ENCODE results near the gene L1CAM.

The L1CAM gene

DNA sequence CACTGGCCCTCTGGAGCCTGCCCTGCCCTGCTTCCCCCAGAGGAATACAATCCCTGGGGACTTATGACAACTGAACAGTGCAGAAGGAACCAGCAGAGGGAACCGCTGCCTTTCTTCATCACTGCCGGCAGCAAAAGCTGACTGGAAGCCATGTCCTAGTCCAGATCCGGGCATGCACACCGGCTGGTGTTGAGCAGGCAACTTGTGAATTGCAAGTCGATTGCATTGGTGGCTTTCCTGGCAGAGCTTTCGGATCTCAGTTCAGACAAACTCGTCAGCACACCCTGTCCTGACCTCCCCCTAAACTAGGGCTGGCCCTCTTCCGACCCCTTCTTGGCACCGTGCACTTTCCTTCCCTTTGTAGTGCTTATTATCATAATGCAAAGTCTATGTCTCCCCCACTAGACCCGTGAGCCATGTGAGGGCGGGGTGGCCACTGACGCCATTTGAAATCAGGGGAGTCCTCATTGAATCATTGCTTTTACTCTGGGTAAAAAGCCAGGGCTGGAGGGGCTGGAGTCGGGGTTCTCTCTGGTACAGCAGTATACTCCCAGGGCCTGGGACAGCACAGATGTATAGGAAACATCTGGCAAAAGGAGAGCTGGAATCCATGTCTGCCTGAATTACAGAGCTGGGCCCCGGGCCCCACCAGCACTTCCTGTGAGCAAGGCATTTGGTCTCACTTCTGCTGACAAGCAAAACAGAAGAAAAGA lies 38.3 kb upstream of the L1CAM start:
- DNase-seq, result no peak

DNA sequence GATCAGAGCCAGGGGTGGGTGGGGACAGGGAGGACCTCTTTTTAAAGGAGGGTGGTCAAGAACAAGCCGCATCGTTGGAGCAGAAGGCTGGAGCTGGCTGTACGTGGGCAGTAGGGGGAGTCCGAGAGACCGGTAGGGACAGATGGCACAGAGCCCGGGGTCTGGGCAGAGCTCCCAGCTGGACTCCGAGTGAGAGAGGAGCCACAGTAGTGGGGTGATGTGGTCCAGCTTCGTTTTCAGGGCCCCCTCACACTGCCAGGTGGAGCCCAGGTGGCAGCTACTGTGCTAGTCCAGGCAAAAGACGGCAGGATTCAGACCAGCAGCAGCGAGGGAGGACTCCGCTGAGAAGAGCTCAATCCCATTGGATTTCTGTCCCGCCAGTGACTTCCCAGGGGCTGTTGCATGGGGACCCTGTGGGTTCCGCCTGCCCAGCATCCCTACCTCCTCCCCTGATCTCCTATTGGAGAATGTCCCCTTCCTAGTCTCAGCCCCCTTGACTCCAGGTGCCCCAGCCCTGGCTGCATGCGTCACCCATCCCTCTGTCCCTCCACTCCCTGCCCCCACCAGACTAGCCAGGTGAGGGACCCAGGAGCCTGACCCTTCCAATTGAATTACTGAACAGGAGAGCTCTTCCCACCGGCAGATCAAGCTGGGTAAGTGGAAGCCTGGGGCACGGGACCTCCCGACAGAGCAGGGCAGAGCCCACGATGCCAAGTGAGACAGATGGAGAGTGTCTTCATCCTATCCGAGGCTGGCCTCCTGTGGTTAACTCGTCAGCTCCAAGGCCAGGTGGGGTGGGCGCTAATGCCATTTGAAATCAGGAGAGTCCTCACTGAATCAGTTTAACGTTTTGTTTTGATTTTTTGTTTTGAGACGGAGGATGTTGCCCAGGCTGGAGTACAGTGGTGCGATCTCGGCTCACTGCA lies 37.2 kb upstream of the L1CAM start:
- DNase-seq, result no peak

DNA sequence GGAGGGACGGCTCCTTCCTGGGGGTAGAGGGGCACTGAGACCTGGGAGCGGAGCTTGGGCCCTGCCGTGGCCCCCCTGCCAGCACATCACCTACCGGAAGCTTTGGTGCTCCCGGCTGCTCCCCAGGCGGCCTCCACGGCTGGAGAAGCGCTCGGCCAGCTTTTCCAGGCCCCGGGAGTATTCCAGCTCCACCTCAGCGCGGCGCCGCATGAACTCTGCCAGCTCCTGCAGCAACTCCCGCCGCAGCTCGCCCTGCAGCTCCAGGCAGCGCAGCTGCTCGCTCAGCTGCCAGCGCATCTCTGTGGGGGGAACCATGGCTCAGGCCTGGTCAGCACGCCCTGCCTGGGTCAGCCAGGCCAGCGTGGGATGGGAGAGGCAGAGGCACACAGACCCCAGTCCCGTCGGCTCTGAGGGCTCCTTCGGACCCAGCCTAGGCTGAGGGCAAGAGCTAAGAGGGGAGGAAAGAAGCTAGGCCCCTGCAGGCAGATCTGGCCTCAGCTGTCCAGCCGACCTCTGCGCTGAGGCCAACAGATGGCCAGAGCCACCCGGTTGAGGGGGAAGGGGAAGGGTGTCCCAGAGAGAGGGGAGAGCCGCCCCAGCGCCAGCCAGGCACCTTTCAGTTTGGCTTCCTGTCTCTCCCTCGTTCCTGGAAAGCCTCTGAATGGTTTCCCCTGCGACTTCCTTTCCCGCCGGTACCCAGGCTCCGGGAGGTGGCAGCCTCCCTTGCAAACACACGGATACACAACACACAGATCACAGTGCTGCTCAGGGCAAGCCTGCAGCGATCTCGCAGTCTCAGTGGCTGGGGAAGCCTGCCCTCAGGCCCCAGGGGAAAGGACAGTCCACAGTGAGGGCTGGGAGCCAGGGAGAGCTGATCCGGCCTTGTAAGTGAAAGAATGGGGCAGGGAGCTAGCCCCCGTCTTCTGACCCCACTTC lies 35.8 kb upstream of the L1CAM start:
- DNase-seq, result no peak

DNA sequence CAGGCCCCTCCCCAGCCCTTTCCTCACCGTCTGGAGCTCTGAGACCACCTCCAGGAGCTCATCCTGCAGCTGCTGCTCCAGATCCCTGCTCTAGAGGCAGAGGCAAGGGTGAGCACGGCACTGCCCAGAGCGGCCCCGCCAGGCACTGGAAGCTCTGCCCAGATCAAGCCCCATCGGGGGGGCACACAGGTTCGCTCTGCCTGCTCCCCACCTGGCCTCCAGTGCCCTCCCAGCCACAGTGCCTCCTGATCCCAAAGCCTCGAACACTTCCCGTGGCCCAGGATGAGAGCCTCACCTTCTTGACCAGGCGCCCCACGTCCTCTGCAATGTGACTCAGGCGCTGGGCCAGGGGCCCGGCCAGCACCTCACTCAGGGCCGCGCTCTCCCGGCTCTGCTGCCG lies 35.1 kb upstream of the L1CAM start:
- DNase-seq, result no peak

DNA sequence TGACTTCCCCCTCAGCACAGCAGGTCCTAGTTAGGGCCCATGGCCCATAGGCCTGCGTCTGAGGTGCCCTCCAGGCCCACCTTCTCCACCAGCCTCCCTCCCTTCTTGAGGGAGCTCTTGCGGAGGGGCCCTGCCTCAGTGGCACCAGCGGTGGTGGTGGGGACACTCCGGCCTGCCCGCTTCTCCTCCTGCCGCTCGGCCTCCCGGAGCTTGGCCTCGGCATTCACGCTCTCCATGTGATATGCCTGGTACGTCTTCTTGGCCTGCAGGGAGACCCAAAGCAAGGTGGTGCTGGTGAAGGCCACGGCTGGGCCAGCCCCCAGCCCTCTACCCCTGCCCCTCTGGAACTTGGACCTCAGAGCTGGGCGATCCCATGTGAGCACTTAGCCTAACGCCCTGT lies 34.6 kb upstream of the L1CAM start:
- no peak for DNase-seq

DNA sequence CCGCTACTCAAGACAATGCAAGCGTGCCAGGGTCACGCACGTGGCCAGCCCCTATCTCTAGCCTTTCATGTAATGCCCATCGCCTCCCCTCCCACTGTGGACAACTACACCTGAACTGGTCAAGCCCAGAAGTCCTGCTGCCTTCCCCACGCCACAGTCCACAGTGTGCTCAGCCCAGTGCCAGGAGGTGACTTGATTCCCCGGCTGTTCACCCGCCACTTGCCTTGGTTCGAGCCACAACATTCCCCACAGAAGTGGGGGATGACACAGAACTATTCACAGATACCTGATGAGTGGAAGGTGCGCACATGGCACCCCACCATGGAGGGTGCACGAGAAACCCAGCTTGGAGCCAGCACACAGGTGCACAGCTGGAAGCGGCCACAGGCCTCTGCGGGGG lies 33.3 kb upstream of the L1CAM start:
- DNase-seq, result no peak

DNA sequence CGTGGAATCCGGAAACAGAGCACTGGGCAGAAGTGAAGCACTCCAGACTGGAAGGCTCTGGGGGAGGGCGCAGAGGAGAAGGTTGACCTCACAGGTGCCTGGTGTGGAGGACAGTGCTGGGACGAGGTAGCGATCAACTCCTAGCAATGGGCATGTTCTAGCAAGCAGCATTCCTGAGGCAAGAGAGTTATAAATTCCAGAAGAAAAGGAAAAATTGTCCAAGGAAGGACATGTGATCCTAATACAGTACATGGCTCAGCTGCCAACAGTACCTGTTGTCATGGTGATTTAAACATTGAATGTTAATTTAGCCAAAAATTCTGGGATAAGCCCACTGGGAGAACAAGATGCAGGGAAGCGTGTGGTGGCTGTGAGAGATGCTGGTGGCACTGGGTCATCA lies 31.9 kb upstream of the L1CAM start:
- DNase-seq, result no peak

DNA sequence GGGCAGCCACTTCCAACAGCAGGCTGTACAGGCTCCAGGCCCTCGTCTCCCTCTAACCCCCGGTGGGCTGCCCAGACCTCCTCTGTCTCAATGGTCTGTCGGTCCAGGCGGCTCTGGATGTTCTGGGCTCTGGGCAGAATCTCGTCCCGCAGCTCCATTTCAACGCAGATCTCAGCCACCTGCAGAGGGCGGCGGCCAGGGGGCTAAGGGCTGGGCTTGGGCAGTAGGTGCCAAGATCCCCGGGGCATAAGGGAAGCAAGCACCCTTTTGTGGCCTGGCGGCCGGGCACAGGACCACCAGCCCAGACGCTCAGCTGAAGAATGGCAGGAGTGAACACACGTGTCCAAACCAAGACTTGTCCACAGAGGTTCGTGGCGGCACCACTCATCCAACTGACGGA lies 27.7 kb upstream of the L1CAM start:
- DNase-seq, result no peak

DNA sequence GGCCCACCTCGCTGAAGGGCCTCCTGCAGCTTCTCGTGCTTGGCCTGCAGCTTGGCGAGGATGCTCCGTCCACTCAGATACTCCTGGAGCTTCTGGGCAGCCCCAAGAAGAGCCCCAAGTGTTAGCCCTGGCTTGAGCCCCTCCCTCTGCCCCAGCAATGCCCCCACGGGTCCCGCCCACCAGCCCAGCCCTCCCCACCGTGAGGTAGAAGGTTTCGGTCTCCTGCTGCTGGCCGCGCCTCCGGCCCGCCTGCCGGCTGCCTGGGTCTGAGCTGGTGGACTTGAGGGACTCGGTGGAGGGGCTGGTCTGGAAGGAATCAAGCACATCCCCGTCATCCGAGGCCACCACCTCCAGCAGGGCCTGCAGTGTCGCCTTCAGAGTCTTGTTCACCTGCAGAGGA lies 27.2 kb upstream of the L1CAM start:
- DNase-seq, result no peak

DNA sequence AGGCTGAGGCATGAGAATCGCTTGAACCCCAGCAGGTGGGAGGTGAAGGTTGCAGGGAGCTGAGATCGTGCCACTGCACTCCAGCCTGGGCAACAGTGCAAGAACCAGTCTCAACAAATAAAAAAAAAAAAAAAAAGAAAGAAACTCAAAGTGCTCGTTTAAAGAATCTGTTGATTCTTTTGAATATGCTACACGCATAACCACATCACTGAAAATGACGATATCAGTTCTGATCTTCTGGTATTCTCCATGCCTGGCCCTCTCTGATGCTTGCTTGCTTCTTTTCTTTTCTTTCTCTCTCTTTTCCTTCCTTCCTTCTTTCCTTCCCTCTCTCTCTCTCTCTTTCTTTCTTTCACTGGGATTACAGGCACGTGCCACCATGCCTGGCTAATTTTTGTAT lies 25.8 kb upstream of the L1CAM start:
- no peak for DNase-seq

DNA sequence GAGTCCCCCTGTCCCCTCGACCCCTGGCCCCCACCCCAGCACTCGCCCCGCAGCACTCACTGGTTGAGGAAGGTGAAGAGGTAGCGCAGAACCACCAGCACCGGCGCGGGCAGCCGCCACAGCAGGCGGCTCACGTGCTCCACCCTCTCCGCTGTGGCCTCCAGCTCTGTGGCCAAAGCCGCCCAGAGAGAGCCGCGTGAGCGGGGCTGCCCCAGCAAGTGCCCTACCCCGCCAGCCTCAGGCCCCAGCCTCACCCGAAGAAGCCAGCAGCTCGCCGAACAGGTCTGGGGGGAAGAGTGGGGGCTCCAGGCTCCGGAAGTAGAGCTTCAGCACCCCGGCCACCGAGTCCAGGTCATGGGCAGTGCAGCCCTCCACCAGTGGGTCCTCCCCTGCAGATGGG lies 24.5 kb upstream of the L1CAM start:
- DNase-seq, result no peak

DNA sequence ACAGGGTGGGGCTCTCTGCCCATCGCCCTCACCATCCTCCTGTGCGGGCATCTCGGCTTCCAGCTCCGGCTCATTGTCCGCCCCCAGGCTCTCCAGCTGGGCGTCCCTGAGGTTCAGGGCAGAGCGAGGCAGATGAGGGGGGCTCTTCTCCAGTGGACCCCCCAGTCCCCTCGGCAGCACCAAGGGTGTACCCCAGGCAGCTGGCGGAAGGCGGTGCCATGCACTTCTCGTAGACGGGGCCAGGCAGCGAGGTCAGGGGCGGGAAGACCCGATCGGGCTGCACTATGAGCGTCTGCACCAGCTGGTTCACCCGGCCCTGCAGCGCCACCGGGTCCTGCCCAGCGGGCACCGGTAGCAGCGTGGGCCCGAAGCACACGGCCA lies 24.0 kb upstream of the L1CAM start:
- no peak for DNase-seq

DNA sequence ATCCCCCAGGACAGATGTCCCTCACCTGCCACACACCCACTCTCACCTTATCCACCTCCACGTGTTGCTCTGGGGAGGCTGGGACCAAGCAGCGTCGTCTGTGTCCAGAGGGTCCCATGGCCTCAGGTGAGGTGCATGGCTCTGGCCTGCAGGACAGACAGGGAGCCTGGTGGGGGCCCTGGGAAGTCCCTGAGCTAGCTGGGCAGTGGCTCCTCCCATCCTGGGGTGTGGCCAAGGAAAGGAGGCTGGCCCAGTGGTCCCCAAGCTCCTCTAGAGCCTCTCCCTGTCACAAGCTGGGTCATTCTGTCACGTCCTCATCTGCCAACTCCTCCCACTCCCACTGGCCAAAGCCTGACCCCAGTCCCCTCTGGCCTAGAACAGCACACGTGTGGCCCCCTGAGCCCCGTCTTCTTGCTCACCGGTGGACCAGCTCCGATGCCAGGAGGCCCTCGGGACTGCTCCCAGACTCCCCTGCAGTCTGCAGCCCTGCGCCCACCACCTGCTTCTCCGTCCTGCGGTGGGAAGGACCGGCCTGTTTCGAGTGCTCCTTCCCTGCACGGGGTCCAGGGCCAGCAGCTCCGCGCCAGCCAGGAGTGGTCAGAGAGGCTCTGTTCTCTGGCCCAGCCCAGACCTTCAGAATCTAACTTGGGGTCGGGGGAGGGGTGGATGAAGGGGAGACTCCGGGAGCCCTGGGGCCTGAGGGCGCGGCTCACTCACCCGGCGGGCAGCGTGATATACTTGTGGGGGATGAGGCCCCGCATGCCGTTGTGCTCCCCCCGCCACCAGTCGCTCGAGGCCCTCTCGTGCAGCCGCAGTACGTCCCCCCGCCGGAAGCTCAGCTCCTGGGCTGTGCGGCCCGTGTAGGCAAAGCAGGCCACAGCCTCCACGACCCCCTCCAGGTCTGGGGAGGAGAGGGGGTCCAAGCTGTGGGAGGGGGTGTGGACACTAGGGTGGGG lies 23.3 kb upstream of the L1CAM start:
- no peak for DNase-seq

DNA sequence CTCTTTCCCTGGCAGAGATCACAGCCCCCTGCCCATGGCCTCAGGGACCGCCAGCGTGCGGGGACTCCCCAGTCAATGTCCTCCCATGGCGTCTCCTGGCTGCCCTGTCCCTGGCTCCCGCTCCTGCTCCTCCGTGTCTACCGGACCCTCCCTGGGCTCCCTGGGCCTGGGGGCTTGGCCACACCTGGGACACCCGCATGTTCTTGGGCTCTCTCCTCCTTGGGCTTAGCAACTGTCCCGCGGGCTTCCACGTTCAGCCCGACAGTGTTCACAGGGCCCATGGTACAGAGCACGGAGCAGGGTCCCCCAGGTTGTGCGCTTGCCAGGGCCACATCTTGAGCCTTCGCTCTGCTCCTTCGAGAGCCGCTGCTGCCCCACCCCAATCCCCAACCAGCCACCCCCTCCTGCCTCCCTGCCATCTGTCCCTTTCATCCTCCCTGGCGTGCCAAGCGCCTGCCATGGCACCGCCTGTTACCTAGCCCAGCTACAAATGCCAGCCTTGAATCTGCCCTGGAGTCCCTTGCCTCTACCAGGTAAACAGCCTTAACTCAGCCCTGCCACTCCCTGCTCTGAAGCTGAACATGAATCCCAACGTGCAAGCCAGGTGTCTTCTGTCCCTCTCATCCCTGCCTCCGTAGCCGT lies 22.4 kb upstream of the L1CAM start:
- no peak for DNase-seq

DNA sequence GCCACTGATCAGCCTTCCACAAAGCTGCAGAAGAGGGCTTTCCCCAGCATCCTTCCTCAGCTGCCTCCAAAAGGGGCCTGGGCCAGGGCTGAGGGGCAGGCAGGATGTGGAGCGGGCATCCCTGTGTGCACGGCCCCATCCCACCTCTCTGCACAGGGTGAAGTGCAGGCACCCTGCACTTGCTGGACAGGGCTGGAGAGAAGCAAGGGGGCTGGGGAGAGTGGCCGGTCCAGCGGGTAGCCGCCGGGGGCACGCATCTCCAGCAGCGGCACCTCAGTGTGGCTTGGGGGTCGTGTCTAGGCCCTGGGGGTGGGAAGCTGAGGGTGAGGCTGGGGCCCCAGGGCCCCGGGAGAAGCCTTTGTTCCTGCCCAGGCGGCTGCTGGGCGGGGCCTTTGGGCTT lies 21.5 kb upstream of the L1CAM start:
- DNase-seq, result no peak

DNA sequence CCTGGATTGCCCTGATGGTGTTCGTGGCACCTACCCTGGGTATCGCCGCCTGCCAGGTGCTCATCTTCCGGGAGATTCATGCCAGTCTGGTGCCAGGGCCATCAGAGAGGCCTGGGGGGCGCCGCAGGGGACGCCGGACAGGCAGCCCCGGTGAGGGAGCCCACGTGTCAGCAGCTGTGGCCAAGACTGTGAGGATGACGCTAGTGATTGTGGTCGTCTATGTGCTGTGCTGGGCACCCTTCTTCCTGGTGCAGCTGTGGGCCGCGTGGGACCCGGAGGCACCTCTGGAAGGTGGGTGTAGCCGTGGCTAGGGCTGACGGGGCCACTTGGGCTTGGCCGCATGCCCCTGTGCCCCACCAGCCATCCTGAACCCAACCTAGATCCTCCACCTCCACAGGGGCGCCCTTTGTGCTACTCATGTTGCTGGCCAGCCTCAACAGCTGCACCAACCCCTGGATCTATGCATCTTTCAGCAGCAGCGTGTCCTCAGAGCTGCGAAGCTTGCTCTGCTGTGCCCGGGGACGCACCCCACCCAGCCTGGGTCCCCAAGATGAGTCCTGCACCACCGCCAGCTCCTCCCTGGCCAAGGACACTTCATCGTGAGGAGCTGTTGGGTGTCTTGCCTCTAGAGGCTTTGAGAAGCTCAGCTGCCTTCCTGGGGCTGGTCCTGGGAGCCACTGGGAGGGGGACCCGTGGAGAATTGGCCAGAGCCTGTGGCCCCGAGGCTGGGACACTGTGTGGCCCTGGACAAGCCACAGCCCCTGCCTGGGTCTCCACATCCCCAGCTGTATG lies 20.3 kb upstream of the L1CAM start:
- DNase-seq, result no peak

DNA sequence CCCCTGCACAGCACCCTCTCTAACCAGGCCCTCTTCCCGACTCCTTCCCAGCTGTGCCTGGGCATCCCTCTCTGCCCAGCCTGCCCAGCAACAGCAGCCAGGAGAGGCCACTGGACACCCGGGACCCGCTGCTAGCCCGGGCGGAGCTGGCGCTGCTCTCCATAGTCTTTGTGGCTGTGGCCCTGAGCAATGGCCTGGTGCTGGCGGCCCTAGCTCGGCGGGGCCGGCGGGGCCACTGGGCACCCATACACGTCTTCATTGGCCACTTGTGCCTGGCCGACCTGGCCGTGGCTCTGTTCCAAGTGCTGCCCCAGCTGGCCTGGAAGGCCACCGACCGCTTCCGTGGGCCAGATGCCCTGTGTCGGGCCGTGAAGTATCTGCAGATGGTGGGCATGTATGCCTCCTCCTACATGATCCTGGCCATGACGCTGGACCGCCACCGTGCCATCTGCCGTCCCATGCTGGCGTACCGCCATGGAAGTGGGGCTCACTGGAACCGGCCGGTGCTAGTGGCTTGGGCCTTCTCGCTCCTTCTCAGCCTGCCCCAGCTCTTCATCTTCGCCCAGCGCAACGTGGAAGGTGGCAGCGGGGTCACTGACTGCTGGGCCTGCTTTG lies 19.6 kb upstream of the L1CAM start:
- DNase-seq, result no peak

DNA sequence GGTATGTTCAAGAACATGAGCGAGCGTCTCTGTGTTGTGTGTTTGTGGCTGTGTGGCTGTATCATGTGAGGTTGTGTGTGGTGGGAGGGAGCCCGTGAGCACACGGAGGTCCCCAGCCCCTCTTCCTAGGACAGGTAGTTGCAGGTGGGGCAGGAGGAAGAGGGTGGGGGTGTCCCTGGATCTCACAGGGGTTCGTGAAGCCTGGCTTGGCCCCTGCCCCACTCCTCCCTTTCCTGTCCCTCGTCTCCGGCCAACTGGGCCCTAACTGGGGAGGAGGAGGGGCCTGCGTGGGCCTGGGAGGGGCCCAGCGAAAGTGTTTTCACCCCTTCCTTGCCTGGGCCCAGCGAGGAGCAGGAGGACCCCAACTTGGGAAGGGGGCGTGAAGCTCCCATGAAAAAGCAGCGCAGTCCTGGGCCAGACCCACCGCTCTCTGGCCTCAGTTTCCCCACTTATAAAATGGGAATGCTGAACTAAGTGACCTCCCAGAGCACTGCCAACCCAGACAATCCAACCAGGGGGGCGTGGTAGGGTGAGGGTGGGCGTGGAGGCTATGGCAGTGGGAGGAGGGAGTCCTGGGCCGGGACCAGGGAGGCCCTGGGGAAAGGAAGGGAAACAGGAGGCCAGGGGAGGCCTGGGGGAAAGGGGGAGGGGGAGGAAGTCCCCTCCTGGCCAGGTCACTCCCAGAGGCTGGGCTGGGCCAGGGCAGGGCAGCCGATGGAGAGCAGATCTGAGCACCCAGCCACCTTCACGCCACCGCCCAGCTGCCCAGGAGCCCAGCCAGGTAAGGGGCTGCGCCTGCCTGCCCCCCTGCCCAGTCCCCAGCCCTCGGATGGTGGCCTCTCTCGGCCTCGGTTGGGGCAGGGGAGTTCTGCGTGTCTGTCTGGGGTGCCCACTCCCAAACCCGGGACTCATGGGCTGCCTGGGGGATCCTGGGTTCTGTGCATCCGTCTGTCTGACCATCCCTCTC lies 18.3 kb upstream of the L1CAM start, which contains the start of gene AVPR2:
TSS of gene AVPR2 (plus strand) at position 683 of the 967 bp plus-strand sequence. CDS start 473 bp downstream, outside the sequence.
- no peak for DNase-seq

Data from activated naive CD4-positive, alpha-beta T cell treated with anti-CD3 and anti-CD28 coated beads, Interleukin-2, amount 50 U/mL, for 16 hours (primary cell).